GM21528 (cell line): ENCODE measurements around the gene PCED1B.
"Not testable (repeated sequence)": the region's sequence is repeated elsewhere in the genome, so short reads cannot be mapped to it uniquely, and the experiment has no call there.

Experiments used
- ATAC-seq: cut with Tn5 transposase; IDR thresholded peaks from one replicate; pipeline ENCODE4 v1.9.1; 2021; ENCODE audit warnings: mild to moderate bottlenecking, moderate library complexity; ENCODE audit not compliant: unreplicated experiment, low FRiP score

PCED1B gene, protein sequence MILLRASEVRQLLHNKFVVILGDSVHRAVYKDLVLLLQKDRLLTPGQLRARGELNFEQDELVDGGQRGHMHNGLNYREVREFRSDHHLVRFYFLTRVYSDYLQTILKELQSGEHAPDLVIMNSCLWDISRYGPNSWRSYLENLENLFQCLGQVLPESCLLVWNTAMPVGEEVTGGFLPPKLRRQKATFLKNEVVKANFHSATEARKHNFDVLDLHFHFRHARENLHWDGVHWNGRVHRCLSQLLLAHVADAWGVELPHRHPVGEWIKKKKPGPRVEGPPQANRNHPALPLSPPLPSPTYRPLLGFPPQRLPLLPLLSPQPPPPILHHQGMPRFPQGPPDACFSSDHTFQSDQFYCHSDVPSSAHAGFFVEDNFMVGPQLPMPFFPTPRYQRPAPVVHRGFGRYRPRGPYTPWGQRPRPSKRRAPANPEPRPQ

DNA sequence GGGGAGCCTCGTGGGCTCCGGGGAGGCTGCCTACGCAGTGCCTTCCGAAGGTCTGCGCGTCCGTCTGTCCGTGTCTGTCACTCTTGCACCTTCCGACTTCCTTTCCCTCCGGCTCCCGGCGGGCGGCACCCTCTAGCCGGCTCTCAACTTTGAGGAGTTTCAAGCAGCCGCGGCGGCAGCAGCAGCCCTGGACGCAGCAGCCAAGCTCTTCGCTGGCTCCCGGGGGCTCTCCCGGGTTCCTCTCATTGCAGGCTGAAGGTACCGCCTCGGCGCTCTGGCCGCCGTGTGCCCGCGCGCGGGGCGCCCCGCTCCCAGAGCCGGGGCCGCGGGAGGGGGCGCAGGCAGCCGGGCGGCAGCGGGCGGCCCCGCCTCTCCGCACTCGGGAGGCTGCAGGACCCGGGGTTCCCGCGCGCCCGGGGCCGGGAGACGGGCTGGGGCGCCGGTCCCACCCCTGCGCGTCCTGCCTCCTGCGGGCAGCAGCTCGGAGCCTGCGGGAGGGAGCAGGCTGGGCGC is at the start of gene PCED1B, which contains the start of gene AMIGO2:
TSS of gene PCED1B (plus strand) at position 154 of the 513 bp plus-strand sequence. CDS start 155,443 bp downstream, outside the sequence.
TSS of gene AMIGO2 (minus strand) at position 492 of the 513 bp plus-strand sequence. CDS start 957 bp downstream, outside the sequence.
- peak; percentile 67 for ATAC-seq

DNA sequence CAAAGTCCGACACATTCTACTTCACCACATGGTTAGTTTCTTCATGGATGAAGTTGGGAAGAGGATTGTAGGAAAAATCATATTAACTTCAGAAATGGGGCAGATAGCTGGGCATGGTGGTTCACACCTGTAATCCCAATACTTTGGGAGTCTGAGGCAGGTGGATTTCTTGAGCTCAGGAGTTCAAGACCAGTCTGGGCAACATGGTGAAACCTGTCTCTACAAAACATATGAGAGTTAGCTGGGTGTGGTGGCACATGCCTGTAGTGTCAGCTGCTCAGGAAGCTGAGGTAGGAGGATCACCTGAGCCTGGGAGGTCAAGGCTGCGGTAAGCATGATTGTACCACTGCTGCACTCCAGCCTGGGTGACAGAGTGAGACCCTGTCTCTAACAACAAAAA is 49.5 kb upstream of the PCED1B start:
- ATAC-seq, result no peak

DNA sequence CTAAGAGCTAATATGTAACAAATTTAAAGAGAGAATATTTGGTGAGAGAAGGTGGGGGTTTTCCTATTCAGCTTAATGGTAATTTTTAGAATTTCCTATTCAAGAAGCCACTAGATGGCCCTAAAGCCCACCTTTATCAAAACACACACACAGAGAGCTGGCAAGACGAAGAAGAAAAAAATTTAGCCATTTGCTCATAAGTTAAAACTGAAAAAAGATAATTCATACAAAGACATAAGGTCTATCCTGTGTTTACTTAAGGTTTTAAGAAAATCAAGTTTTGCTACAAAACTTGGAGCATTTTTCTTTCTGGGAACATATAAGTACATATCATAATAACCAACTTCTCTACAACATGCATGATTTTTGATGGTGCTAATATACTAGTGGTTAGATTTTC is 46.8 kb upstream of the PCED1B start:
- no peak for ATAC-seq

DNA sequence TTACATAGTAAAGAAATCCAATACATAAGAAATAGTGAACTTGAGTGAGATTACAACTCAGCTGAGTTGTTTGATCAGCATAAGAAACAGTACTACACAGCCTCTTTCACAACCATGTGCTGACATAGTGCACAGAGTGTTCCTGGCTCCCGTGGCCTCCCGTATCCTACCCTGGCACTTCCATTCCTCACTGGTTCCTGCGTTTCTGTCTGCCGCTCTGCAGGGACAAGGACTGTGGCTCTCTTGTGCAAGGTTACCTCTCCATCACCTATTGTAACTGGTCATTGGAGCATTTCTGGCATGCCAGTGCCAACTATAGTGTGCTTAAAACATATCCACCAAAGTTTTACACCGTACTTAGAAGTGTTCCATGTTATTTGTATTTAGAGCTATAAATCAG is 46.3 kb upstream of the PCED1B start:
- no peak for ATAC-seq

DNA sequence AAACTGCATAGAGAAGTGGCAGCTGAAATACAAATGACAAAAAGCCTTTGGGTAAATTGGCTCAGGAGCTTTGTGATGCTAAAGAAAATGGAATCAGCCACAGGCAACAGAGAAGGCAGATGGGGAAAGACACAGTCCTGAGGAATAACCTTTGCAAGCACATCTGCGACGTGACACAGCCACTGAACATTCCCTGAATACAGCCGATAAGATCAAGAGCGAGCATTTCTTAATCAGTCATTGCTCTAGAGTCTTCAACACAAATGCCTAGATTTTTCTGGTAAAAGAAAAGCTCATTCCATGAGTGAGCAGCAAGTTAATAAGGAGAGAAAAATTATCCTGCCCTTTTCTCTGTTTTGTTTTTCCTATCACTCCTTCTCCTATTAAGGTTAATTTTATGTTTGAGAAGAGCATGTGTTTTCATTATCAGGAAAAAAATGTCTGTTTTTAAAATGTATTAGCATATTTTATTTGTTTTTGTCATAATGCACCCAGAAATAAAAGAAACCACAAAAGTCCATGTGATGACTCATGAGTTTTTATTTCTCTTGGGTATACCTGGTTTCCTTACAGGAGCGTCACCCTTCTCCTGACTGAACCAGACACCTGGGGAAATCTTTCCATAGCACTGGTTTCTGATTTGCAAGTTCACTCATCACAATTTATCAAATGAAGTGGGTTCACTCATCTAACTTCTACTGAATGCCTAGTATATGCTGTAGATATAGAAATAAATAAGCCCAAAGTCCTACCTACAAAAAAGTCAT is 45.4 kb upstream of the PCED1B start:
- ATAC-seq, result no peak

DNA sequence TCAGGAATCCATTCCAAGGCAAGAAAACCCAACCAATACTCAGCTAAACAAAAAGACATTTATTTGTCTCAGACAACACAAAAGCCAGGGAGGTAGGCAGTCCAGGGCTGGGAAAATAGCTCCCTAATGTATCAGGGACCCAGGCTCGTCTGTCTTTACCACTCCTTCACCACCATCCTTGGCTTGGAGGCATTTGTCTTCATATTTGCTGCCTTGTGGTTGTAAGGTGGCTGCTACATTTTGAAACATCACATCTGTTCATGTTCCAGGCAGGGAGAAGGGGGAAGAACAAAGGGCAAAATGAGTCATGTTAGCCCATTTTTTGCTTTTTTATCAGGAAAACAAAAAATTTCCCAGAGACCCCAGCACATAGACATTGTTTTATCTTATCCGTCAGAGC is 44.8 kb upstream of the PCED1B start:
- no peak for ATAC-seq

DNA sequence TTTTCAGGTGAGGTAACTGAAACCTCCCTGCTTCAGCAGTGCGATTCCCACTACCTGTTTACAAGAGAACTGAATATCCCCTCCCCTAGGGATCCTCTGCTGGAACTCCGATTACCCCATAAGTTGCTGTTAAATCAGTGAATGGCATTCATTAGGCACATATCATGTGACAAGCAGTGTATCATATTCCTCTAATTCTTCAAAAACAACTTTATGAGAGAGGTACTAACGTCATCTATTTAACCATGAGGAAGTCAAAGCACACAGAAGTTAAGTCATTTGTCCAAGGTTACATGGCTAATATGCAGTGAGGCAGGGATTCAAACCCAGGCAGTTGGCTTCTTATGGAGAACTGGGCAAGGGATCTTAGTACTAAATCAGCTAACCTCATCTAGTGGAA is 43.9 kb upstream of the PCED1B start:
- no peak for ATAC-seq

DNA sequence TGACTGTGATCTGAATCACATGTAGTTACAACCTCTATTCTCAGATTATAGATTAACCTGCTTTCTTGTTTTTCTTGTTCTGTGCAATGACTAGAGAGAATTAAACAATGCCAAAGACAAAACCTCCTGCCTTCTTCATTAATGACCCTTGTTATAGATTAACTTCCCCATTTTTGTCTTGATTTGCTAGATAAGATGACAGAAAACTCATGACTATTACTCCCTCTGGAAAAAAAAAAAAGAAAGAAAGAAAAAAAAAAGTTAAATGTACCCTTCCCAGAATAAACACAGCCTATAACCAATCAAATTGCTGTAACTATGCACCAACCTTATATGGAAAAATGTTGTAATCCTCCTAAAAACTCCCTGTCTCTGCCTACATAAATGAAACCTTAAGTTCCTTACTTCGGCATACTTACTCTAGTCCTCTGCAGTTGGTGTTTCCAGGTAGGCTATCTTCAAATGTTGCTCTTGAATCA is 41.1 kb upstream of the PCED1B start:
- no peak for ATAC-seq

DNA sequence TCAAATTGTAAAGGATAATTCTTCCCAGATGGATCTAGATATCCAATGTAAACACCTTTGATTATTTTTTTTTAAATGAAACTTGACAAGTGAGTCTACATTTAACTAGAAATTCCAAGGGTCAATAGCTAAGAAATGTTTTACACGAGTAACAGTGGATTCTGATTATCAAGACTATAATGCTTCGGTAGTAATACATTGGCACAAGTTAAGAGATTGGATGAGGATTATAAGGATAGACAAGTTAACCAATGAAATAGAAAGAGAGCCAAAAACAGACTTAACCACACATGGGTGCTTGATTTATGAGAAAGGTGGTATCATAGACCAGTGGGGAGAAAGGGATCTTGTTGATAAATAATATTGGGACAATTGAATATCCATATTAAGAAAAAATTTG is 40.3 kb upstream of the PCED1B start:
- no peak for ATAC-seq

DNA sequence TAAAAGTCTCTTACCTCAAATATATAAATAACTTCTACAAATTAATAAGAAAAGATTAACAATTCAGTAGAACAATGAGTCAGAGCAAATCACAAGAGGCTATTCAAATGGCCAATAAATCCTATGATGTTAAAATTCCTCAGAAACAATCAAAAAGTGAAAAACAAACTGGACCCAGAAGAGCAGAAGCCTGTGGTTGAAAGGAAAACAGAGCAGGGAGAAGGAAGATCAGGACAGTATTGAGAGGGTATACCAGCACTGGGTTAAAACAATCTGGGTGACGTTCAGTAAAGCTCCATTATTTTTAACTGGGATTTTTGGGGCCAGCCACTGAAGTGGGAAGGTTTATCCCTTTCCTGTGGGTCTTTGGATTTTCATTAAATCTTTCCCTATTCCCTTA is 39.7 kb upstream of the PCED1B start:
- ATAC-seq, result no peak

DNA sequence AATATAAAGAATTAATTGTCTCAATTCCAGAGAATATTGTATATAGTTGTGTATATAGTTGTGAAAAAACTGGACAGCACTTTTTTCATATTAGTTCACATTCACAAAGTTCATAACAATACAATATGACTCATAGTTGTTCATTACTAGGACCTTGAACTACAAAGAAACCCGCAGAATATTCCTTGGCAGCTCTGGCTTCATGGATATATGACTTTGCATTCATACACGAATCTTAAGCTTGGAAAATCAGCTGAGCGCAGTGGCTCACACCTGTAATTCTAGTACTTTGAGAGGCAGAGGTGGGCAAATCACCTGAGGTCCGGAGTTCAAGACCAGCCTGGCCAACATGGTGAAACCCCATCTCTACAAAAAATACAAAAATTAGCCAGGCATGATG is 38.1 kb upstream of the PCED1B start:
- ATAC-seq, result no peak

DNA sequence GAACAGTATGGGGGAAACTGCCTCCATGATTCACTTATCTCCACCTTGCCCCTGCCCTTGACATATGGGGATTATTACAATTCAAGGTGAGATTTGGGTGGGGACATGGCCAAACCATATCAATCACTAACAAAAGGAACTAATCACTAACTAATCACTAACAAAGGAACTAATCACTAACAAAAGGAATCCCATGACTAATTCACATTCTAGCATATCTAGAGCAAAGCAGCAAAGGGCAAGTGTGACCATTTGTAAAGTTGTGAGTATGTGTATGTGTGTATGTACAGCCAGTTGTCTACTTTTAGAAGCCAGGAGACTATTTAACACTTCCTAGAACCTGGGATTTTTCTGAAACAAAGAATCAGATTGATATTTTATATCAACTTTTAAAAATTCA is 30.9 kb upstream of the PCED1B start:
- ATAC-seq, result no peak

DNA sequence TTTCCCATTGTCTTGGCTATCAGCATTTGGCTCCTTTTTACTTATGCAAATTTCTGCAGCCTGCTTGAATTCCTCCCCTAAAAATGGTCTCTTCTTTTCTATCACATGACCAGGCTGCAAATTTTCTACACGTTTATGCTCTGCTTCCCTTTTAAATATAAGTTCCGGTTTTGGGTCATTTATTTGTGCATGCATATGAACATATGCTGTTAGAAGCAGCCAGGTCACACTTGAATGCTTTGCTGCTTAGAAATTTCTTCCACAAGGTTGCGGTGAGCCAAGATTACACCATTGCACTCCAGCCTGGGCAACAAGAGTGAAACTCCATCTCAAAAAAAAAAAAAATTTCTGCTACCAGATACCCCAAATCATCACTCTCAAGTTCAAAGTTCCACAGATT is 28.1 kb upstream of the PCED1B start:
- not testable (repeated sequence) for ATAC-seq

DNA sequence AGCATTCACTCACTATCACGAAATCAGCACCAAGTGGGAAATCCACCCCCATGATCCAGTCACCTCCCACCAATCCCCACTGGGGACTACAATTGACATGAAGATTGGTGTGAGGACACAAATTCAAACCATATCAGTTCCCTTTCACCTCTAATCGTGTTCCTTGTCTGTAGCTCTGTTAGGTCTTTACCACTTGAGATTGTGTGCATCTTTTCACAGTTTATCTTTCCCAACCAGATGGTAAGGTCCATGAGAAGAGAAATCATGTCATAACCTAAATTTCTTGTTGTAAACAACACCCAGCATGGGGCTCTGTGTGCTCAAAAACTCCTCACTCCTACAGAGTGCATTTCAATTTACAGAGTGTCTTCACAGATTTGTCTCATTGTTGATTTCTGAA is 27.1 kb upstream of the PCED1B start:
- no peak for ATAC-seq

DNA sequence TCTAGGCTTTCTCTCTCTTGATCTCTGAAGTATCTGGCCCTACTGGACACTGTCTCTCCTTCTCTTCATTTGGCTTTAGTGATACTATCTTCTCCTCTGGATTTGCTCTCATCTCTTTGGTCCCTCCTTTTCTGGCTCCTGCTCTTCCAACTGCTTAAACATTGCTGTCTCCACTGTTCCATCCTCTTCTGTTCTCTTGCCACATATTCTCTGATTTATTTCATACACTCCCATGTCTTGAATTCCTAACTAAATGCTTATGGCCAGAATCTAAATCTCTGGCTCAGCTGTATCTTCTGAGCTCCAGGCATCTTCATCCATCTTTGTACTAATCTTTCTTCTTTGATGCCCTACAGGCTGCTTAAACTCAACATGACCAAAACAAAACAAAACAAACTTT is 25.5 kb upstream of the PCED1B start:
- ATAC-seq, result no peak

DNA sequence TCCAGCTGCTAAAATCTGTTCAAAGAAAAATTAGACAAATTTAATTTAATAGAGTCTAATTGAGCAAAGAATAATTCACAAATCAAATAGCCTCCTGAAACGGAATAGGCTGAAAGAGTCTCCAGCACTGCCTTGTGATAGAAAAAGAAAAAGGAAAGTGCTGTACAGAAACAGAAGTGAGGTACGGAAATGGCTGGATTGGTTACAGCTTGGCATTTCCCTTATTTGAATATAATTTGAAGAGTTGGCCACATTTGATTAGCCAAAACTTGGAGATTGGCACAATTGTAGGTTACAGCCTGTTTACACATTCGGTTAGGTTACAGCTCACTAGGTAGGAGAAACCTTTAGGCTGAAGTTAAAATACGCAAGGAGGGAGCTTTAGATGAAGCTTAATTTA is 24.8 kb upstream of the PCED1B start:
- ATAC-seq, result no peak

DNA sequence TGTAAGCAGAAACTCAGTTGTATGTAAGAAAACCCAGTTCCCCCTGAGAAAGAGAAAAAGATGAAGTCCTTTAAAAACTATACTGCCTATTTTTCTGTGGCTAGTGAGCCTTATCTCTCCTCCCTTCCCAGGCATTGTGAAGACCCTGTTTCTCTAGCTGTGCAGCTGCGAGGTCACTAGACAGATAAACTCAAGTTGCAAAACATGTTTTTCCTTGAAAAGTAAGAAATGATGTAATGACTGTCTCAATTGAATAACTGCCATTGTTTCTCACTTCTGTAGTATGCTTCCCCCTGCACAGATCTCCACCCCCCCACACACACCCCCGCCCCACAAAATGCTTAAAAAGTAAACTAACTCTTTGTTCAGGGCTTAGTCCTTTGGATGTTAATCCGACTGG is 23.6 kb upstream of the PCED1B start:
- ATAC-seq, result not testable (repeated sequence)

DNA sequence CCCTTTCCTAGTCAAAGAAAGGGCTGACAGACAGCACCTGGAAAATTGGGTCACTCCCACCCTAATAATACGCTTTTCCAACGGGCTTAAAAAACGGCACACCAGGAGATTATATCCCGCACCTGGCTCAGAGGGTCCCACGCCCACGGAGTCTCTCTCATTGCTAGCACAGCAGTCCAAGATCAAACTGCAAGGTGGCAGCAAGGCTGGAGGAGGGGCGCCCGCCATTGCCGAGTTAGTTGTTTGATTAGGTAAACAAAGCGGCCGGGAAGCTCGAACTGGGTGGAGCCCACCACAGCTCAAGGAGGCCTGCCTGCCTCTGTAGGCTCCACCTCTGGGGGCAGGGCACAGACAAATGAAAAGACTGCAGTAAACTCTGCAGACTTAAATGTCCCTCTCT is 22.5 kb upstream of the PCED1B start:
- ATAC-seq, result not testable (repeated sequence)

DNA sequence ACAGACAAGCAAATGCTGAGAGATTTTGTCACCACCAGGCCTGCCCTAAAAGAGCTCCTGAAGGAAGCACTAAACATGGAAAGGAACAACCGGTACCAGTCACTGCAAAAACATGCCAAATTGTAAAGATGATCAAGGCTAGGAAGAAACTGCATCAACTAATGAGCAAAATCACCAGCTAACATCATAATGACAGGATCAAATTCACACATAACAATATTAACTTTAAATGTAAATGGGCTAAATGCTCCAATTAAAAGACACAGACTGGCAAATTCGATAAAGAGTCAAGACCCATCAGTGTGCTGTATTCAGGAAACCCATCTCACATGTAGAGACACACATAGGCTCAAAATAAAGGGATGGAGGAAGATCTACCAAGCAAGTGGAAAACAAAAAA is 20.8 kb upstream of the PCED1B start:
- not testable (repeated sequence) for ATAC-seq

DNA sequence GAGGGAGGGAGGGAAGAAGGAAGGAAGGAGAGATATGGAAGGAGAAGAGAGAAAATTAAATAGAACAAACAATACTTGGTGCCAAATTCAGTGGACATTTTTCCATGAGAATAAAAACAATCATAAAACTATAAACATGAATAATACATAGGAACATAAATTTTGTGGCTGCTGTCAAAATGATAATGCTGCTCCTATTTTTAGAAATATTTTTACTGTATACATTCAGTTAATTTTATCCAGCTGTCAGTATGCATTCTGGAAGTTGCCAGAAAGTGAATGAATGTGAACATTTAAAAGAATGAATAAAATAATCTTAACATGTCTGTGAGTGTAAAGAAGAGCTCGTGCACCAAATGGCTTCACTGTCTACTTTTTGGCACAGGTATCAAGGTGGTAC is 13.9 kb upstream of the PCED1B start:
- no peak for ATAC-seq

DNA sequence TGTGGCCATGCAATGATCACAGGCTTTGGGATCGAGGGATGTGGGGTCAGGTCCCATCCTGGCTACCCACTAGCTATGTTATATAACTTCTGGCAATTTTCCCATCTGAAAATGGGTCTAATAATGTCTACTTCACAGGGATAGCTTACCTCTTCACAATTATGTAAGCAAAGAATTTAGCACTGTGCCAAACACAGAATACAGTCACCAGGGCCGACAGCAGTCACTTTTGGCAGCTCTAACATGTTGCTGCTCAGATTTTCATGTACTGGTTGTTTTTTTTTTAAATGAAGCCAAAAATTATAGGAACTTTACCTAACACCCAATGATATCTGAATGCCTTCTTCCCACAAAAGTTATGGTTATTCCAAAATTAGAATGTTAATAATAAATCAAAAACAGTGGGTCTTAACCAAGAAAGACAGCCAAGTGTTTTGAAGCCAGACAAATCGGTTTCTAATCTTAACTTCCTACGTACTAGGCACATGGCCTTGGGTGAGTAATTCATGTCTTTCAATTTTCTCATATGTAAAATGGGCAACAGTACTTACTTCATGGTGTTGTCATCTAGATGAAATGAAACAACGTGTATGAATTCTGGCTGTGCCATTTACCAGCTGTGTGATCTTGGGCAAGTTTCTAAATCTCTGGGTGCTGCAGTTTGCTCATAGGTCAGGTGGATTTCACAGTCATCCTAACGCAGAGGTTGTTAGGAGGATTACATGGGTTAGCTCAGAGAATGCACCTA is 13.0 kb upstream of the PCED1B start:
- ATAC-seq, result no peak
